CD4-positive, alpha-beta T cell treated with Interleukin-6 at 100 ng/mL for 8 hours (primary cell): ENCODE measurements around the gene STK39.
"Not testable (repeated sequence)": the region's sequence is repeated elsewhere in the genome, so short reads cannot be mapped to it uniquely, and the experiment has no call there.

Source experiments
- DNase-seq: peaks from one replicate; pipeline ENCODE4 v3.0.0-alpha.2; 2020; ENCODE audit warnings: mixed read lengths, low spot score

The STK39 gene

DNA sequence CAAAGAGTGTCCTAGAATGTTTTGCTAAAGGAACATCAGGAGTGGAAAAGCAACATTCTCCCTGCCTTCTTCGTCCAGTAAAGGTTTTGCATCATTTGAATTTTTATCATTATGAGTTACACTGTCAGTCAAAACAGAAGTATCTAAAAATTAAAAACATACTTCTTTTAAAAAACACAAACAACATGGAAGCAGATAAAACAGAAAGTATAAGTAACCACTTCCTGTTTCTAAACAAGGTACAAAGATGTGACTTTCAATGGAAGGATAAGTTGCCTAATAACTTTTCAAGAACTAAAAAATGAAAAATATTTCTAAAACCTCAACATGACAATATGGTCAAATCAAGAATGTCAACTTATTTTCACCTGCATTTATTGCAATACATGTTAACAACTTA is 158.2 kb downstream of the STK39 start:
- DNase-seq: no peak

- DNase-seq: no peak
These were observed 160.0 kb downstream of the STK39 start for GRCh38 chr2:168087401-168087800.

GRCh38 chr2:168086851-168087250 is 160.5 kb downstream of the STK39 start:
- DNase-seq: no peak

DNA sequence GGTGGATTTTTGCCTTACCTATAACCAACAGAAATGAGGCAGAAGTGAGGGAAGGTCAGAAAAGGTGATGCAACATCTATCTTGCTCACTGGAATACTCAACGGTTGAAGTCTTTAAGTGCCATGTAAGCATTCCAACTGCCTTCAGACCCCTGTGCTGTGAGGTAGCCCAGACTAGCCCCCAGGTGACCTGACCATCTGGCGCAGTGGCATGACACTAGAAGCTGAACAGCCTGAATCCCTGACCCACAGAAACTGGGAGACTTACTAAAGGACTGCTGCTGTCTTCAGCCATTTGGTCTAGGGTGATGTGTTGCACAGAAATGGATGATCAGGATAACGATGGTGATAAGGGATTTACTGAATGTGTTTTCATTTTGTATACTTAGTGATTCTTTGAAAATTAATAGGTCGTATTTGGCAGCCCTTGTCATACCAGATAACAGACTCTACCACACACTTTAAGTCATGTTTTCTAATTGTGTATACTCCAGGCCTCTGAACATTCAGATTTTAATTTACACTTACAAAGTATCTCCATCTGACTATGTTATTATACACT is 161.5 kb downstream of the STK39 start:
- no peak for DNase-seq

GRCh38 chr2:168084288-168084687 is 163.1 kb downstream of the STK39 start:
- DNase-seq: no peak

- DNase-seq: not testable (repeated sequence)
These were observed 165.9 kb downstream of the STK39 start for GRCh38 chr2:168081452-168081851.

DNA sequence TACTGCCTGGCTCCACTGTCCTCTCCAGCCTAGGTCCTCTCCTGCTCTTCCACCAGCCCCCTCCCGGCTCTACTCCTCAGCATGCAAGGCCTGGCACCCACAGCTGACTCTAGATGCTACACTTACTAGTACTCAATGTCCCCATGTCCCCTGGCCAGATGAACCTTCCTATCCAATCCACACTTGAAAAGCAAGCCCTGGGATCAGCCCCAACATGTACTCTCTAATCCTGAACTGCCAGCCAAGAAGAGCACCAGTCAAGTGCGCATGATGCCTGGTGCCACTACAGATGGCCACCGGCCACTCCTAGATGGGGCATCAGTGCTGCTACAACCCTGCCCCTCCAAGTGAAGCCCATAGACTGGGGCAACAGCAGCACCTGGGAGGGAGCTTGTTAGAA is 168.2 kb downstream of the STK39 start:
- no peak for DNase-seq

DNA sequence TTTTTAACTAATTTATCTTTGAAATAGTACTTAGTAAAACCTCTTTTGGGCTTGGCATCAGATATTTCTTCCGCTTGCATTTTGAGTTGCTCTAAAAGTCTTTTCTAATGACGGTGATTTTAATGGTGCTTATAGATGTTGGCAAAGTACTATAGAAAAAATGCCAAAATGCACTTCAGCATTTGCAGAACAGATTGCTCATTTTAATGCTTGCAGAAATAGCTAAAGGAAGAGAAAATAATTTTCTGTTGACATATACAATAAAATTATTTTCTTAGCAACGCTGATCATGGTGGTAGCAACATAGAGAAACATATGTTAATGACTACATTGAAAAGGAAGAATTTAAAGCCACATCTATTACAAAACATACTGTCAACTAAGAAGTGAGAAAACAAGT is 170.7 kb downstream of the STK39 start:
- no peak for DNase-seq

GRCh38 chr2:168075446-168075845 is 171.9 kb downstream of the STK39 start:
- DNase-seq: no peak

GRCh38 chr2:168072626-168073303 is 174.6 kb downstream of the STK39 start:
- DNase-seq: no peak

DNA sequence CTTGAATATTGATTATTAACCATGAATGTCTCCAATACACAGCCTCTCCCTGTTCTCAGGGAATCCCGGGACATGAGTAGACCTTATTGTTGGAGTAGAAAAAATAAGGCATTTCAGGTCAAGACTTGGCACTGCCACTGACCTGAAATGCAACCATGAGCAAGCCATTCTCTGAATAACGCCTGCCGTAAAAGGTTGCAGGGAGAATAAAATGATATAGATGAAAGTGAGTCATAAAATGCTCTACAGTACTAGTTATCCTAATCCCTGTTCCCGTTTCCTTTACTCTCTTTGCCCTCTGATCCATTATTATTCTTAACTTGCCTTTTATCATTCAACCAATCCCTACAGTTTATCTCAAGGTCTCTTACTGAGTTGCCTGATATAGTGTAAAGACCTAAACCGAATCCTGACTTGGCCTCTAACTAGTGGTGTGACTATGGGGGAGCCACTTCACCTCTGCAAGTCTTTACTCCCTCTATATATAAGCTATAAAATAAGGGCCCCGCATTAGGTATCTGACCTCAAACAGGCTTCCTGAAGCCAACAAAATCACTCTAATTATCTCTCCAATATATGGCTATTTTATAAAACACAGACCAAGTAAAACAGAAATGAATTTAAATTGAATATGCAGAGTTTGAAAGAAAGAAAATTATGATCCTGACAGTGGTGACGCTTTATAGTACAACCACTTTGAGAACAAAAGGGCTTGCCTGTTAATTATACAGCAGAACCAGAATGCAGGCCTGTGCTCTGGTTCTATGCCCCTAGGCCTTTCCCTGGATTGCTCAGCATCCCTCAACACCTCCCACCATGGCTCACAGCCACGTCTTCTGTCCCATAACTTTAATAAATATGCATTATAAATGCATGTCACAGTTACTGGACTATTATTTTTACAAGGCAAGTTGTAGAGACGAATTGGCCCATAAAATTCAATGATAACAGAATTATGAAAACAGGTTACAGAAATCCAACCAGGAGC is 183.1 kb downstream of the STK39 start:
- no peak for DNase-seq

GRCh38 chr2:168062936-168063335 is 184.5 kb downstream of the STK39 start:
- no peak for DNase-seq

GRCh38 chr2:168062054-168062453 is 185.3 kb downstream of the STK39 start:
- DNase-seq: no peak

DNA sequence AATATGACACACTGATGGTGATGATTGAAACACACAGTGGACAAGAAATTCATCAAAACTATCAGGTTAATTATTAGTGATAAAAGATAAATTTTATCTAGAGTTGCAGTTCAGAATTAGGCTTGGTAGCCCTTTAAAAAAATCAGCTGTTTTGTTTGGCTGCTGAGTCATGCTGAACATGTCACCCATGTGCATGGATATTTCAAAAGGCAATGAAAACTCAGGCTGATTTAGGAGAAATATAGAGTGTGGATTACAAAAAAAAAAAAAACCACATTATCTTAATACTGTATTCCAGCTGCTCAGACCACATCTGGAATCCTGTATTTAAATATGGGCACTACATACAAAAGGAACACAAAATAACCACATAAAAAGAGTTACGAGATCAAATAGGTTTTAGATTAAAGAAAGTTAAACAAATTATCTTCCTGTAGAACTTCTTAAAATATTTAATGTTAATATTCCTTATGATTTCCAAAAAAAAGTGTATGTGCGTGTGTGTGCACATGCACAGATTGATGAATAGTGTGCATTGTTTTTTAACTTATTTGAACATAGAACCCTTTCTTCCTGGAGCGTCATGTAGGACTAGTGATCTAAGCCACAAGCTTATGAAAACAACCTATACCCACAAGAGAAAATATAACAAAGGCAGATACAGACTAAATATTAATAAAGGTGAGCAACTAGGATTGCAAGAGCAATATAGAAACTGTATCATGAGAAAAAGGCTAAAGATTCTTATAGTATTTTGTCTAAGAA is 186.2 kb downstream of the STK39 start:
- no peak for DNase-seq

DNA sequence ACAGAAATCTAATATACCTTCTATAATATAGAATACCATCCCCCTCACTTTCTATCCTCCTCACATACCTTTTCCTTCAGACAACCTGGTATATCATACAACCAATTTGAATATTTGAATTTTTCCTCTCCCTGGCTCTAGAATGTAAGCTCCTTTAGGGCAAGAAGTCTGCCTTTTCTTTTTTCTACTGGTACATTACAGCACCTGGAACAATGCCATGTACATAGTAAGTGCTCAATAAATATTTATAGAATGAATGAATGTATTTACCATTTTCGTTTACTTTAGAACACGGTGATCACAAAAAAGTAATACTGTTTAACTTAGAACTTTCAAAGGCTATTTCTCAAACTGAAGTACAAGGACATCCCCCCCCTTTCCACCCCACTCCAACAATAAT is 187.6 kb downstream of the STK39 start:
- DNase-seq: no peak

DNA sequence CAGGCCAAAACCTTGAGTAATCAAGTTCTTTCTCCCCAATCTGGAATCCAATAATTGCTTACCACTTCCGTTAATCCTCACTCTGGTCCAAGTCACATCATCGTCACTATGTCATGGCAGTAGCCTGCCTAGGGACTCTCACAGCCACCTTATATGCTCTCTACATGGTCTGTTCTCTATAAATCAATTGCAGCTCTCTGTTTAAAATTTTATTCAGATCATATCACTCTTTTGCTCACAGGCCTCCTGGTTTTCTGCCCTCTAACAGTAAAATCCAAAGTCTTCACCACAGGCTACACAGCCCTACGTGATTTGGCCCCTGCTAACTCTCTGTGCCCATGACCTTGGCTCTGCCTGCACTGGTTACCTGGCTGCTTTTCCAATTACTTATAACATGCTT is 188.7 kb downstream of the STK39 start:
- DNase-seq: no peak

- no peak for DNase-seq
These were observed 191.1 kb downstream of the STK39 start for GRCh38 chr2:168056242-168056787.

- no peak for DNase-seq
These were observed 192.7 kb downstream of the STK39 start for GRCh38 chr2:168054657-168055056.

GRCh38 chr2:168053676-168054075 is 193.7 kb downstream of the STK39 start:
- DNase-seq: no peak

GRCh38 chr2:168052773-168053172 is 194.6 kb downstream of the STK39 start:
- DNase-seq: no peak

- no peak for DNase-seq
These were observed 197.0 kb downstream of the STK39 start for GRCh38 chr2:168050377-168050776.

- DNase-seq: no peak
These were observed 197.8 kb downstream of the STK39 start for GRCh38 chr2:168049609-168050008.
